Loucy (cell line): ENCODE data around the gene WFDC11.

Experiments used
- H2AFZ ChIP-seq: fragments of 200-600 bp; sonication (generic); 2 replicates; pipeline ENCODE4 v1.6.0; 2016; ENCODE audit warnings: antibody characterized with exemption, mild to moderate bottlenecking, low read length, moderate library complexity
- H3F3A ChIP-seq: fragments of 200-600 bp; 2 replicates; pipeline ENCODE4 v1.6.0; 2016; ENCODE audit warnings: antibody characterized with exemption, low read depth, mild to moderate bottlenecking
- H3K27me3 ChIP-seq: fragments of 200-600 bp; sonication (generic); 2 replicates; pipeline ENCODE4 v1.6.1; 2014; ENCODE audit warnings: low read length, mild to moderate bottlenecking; ENCODE audit not compliant: insufficient read depth, poor library complexity, severe bottlenecking
- H3K36me3 ChIP-seq: fragments of 200-600 bp; sonication (generic); 2 replicates; pipeline ENCODE4 v1.6.1; 2016; ENCODE audit warnings: low read length; ENCODE audit not compliant: insufficient read depth
- H3K4me1 ChIP-seq: fragments of 200-600 bp; sonication (generic); 2 replicates; pipeline ENCODE4 v1.5.1; 2014; ENCODE audit warnings: low read length, mild to moderate bottlenecking; ENCODE audit not compliant: insufficient read depth, poor library complexity, severe bottlenecking
- H3K4me2 ChIP-seq: fragments of 200-600 bp; sonication (generic); 2 replicates; pipeline ENCODE4 v1.6.0; 2014; ENCODE audit warnings: antibody characterized with exemption, low read length, low read depth, mild to moderate bottlenecking; ENCODE audit not compliant: poor library complexity, severe bottlenecking
- H3K4me3 ChIP-seq: fragments of 200-600 bp; sonication (generic); 2 replicates; pipeline ENCODE4 v1.5.1; 2014; ENCODE audit warnings: low read length, mild to moderate bottlenecking, mixed read lengths; ENCODE audit not compliant: poor library complexity, severe bottlenecking
- H3K79me2 ChIP-seq: fragments of 200-600 bp; sonication (generic); 2 replicates; pipeline ENCODE4 v1.6.1; 2014; ENCODE audit warnings: low read length; ENCODE audit not compliant: insufficient read depth
- H3K9ac ChIP-seq: fragments of 200-600 bp; sonication (generic); 2 replicates; pipeline ENCODE4 v1.6.0; 2014; ENCODE audit warnings: mild to moderate bottlenecking, low read depth, low read length, moderate library complexity; ENCODE audit not compliant: poor library complexity, severe bottlenecking
- H3K9me2 ChIP-seq: fragments of 200-600 bp; sonication (generic); replicated peaks from 2 replicates; pipeline ENCODE4 v1.6.1; 2016; ENCODE audit warnings: low read depth, low read length, mixed read lengths
- H3K9me3 ChIP-seq: fragments of 200-600 bp; sonication (generic); 2 replicates; pipeline ENCODE4 v1.6.1; 2014; ENCODE audit warnings: mild to moderate bottlenecking, antibody characterized with exemption, low read length, low read depth; ENCODE audit not compliant: insufficient read depth
- H4K20me1 ChIP-seq: fragments of 200-600 bp; sonication (generic); 2 replicates; pipeline ENCODE4 v1.6.0; 2014; ENCODE audit warnings: antibody characterized with exemption, low read length, mild to moderate bottlenecking; ENCODE audit not compliant: insufficient read depth, poor library complexity, severe bottlenecking
- CTCF ChIP-seq: fragments of 200-600 bp; sonication (generic); conservative IDR thresholded peaks from 2 replicates; pipeline ENCODE4 v1.5.1; 2014; ENCODE audit warnings: mild to moderate bottlenecking, antibody characterized with exemption, low read length
- EZH2phosphoT487 ChIP-seq: fragments of 200-600 bp; IDR thresholded peaks from 2 replicates; pipeline ENCODE4 v1.6.1; 2018; ENCODE audit warnings: antibody characterized with exemption, mild to moderate bottlenecking, moderate library complexity, borderline replicate concordance

Gene WFDC11

GRCh38 chr20:45639687-45640086 lies 30.4 kb downstream of the WFDC11 start:
- Histone ChIP-seq H4K20me1 (no peaks in the 10 kb centered on the region), H2AFZ (no peak overlapping the region), H3K4me1 (no peaks in the 10 kb centered on the region), H3K4me2 (no peak overlapping the region), H3K9me3 (no peaks in the 10 kb centered on the region), H3K36me3 (no peaks in the 10 kb centered on the region), H3K79me2 (no peaks in the 10 kb centered on the region), H3F3A (no peaks in the 10 kb centered on the region), H3K9me2 (no peaks in the 10 kb centered on the region), H3K4me3 (no peak overlapping the region), H3K27me3 (no peaks in the 10 kb centered on the region), H3K9ac (no peak overlapping the region)
- TF ChIP-seq CTCF, result no peak
- no peak for TF ChIP-seq EZH2phosphoT487

GRCh38 chr20:45636513-45636912 lies 33.5 kb downstream of the WFDC11 start:
- Histone ChIP-seq H3K4me3 (no peak overlapping the region), H3K4me2 (no peak overlapping the region), H3K9ac (no peak overlapping the region), H3K9me3 (no peaks in the 10 kb centered on the region), H3K4me1 (no peaks in the 10 kb centered on the region), H2AFZ (no peak overlapping the region), H3F3A (no peaks in the 10 kb centered on the region), H3K79me2 (no peaks in the 10 kb centered on the region), H3K9me2 (no peaks in the 10 kb centered on the region), H4K20me1 (no peaks in the 10 kb centered on the region), H3K27me3 (no peaks in the 10 kb centered on the region), H3K36me3 (no peaks in the 10 kb centered on the region)
- TF ChIP-seq CTCF (no peak), EZH2phosphoT487 (no peak)

- H4K20me1 ChIP-seq, result no peaks in the 10 kb centered on the region
- no peaks in the 10 kb centered on the region for H3K9me3 ChIP-seq
- no peaks in the 10 kb centered on the region for H3K27me3 ChIP-seq
- no peaks in the 10 kb centered on the region for H3F3A ChIP-seq
- H3K4me3 ChIP-seq, result no peak within 1 kb of the TSS
- H3K9ac ChIP-seq, result no peak within 1 kb of the TSS
- TF ChIP-seq EZH2phosphoT487, result no peak
- no peak for TF ChIP-seq CTCF
- no peaks in the 10 kb centered on the region for H3K79me2 ChIP-seq
- no peak within 1 kb of the TSS for H3K4me2 ChIP-seq
- no peaks in the 10 kb centered on the region for H3K36me3 ChIP-seq
- H2AFZ ChIP-seq, result no peak within 1 kb of the TSS
- H3K4me1 ChIP-seq, result no peaks in the 10 kb centered on the region
- H3K9me2 ChIP-seq, result no peaks in the 10 kb centered on the region
Measured at GRCh38 chr20:45631184-45631583, 38.9 kb downstream of the WFDC11 start, which contains the start of gene WFDC9. Gene WFDC9 (minus strand): TSS chr20:45631284. CDS start chr20:45610181, 21,103 bp downstream.
